Ovary (tissue), 9 donors: ENCODE measurements around the gene SLIT3. TPM values are rescaled to one million over a fixed set of nuclear protein-coding genes. Genes with fewer than 3 reads are reported as not detected.

Experiments used
- DNase-seq, 5 donors: peaks; one replicate each; pipeline ENCODE4 v3.0.0-alpha.2; 2019 to 2020
- H3K27ac ChIP-seq, 2 donors: fragments of 200-600 bp; one replicate each; pipeline versions ENCODE4 v1.5.1 to v1.8.0; 2019 to 2022
- H3K27me3 ChIP-seq: fragments of 200-600 bp; one replicate; pipeline ENCODE4 v1.8.0; 2022
- H3K36me3 ChIP-seq: fragments of 200-600 bp; sonication (generic); one replicate; pipeline ENCODE4 v1.5.1; 2019
- H3K4me1 ChIP-seq: one replicate; pipeline ENCODE4 v1.8.1; 2013; ENCODE audit warnings: mild to moderate bottlenecking, moderate library complexity; ENCODE audit not compliant: insufficient read depth
- H3K4me3 ChIP-seq: fragments of 200-600 bp; sonication (generic); one replicate; pipeline ENCODE4 v1.5.1; 2017
- H3K9me3 ChIP-seq, 2 donors: fragments of 200-600 bp in 1 of 2; sonication (generic) in 1 of 2; one replicate each; pipeline versions ENCODE4 v1.5.1 to v1.8.1; 2013 to 2019; ENCODE audit warnings: mild to moderate bottlenecking in 1 of 2, moderate library complexity in 1 of 2
- CTCF ChIP-seq, 3 donors: fragments of 450-650 bp in 2 of 3; fragments of 200-600 bp in 1 of 3; IDR thresholded peaks; one replicate each; pipeline versions ENCODE4 v1.5.1 to v1.8.0; 2016 to 2022; ENCODE audit warnings: antibody characterized with exemption in 3 of 3, mild to moderate bottlenecking in 1 of 3
- EP300 ChIP-seq: sonication (generic); formaldehyde crosslinking; IDR thresholded peaks from one replicate; pipeline ENCODE4 v1.6.1; 2017; ENCODE audit warnings: antibody characterized with exemption
- POLR2A ChIP-seq: fragments of 450-650 bp; IDR thresholded peaks from one replicate; pipeline ENCODE4 v1.6.1; 2017; ENCODE audit warnings: antibody characterized with exemption, mild to moderate bottlenecking, moderate library complexity
- WGBS, 3 donors: extraction: QIAGEN DNeasy Blood & Tissue Kit in 1 of 3; methylation state at CpG; one replicate each; pipeline versions ENCODE4 v1.1.5 to v1.1.7; 2013 to 2017; 5-methylcytosine and 5-hydroxymethylcytosine counted together
- intact Hi-C, 4 donors: fragments of 100-400 bp; cut with DNase I; formaldehyde crosslinking; loops; one replicate each; pipeline versions ENCODE4 v1.11.0 to v1.15.1; 2022 to 2023
- polyA plus RNA-seq, 2 donors: library from polyadenylated mRNA; stranded (reverse); fragments of 200-250 nt in 1 of 2; fragments of 350-450 nt in 1 of 2; fragmentation: Illumina TruSeq in 1 of 2; extraction: RNeasy Lipid Tissue Mini Kit (QIAGEN cat#74804) in 1 of 2; gene quantifications; one replicate each; pipeline ENCODE4 v1.2.3, GENCODE V29; 2013 to 2014
- total RNA-seq, 7 donors: library from RNA; depleted of rRNA in 2 of 7; stranded (reverse); fragments of >200 nt in 2 of 7; fragmentation: NEBNext Ultra II Directional in 3 of 7; extraction: Animal tissue kit (Norgen Biotek cat#: 25700) in 3 of 7; gene quantifications; one replicate each; pipeline versions ENCODE4 v1.1.0 to v1.2.4, GENCODE V29; 2016 to 2023
- donor health status: DM: no; HTN: no; CAD: no; lungs with moderate emphysema.
- donor health status: DM: no; HTN: no; CAD: no.
- donor health status: Bipolar disorder and iron deficiency.
- donor health status: DM: yes; HTN: yes; CAD: no.
- donor health status: DM: no; HTN: no; CAD: no.
- donor health status: DM: yes; HTN: yes; CAD: no.

SLIT3 gene
- total and polyA plus RNA-seq, 9 donors = 10.3 to 106 (median 24.4) TPM

- Histone ChIP-seq H3K4me3 (no peak overlapping the region), H3K36me3 (no peaks in the 10 kb centered on the region), H3K27ac (no peak overlapping the region), H3K4me1 (no peaks in the 10 kb centered on the region), H3K9me3 (no peaks in the 10 kb centered on the region), H3K27me3 (no peaks in the 10 kb centered on the region)
- intact Hi-C loops = no loop called here
- no peak for DNase-seq
- TF ChIP-seq POLR2A = no peak
- 68 to 74% (median 69%) methylated on average over 6 of the region's 6 CpGs for WGBS, 3 donors
Observed at GRCh38 chr5:169333518-169333917, 32.6 kb upstream of the SLIT3 start.

- Histone ChIP-seq H3K36me3 (no peaks in the 10 kb centered on the region), H3K4me1 (no peaks in the 10 kb centered on the region), H3K9me3 (no peaks in the 10 kb centered on the region), H3K4me3 (no peak overlapping the region), H3K27me3 (no peaks in the 10 kb centered on the region), H3K27ac (no peak overlapping the region)
- no peak for TF ChIP-seq POLR2A
- TF ChIP-seq CTCF (IDR thresholded peaks at IDR 0.05) = no peak
- no peak for TF ChIP-seq EP300
- WGBS, 3 donors = 59 to 66% (median 64%) methylated on average over 4 of the region's 4 CpGs
- DNase-seq = no peak
- intact Hi-C loops = no loop called here
Observed at GRCh38 chr5:169331292-169331852, 30.4 kb upstream of the SLIT3 start.

GRCh38 chr5:169328401-169328800 is 27.5 kb upstream of the SLIT3 start:
- H3K27me3 ChIP-seq = no peaks in the 10 kb centered on the region
- no peaks in the 10 kb centered on the region for H3K9me3 ChIP-seq
- 75 to 86% (median 80%) methylated on average over 5 of the region's 5 CpGs for WGBS, 3 donors
- no peaks in the 10 kb centered on the region for H3K4me1 ChIP-seq
- no peaks in the 10 kb centered on the region for H3K36me3 ChIP-seq
- no peak for TF ChIP-seq CTCF (IDR thresholded peaks at IDR 0.05)
- no peak for TF ChIP-seq POLR2A
- no peak for TF ChIP-seq EP300
- H3K4me3 ChIP-seq = no peak overlapping the region
- no peak for DNase-seq
- no peak overlapping the region for H3K27ac ChIP-seq
- intact Hi-C loops = no loop called here

GRCh38 chr5:169325273-169325672 is 24.3 kb upstream of the SLIT3 start:
- Histone ChIP-seq H3K9me3 (no peaks in the 10 kb centered on the region), H3K36me3 (no peaks in the 10 kb centered on the region), H3K27me3 (no peaks in the 10 kb centered on the region), H3K27ac (no peak overlapping the region), H3K4me3 (no peak overlapping the region), H3K4me1 (no peaks in the 10 kb centered on the region)
- intact Hi-C loops = no loop called here
- TF ChIP-seq POLR2A (no peak), CTCF (IDR thresholded peaks at IDR 0.05) (no peak), EP300 (no peak)
- 52 to 73% (median 55%) methylated on average over 2 of the region's 2 CpGs for WGBS, 3 donors
- DNase-seq = no peak

GRCh38 chr5:169318556-169318955 is 17.6 kb upstream of the SLIT3 start:
- no peaks in the 10 kb centered on the region for H3K36me3 ChIP-seq
- intact Hi-C loops = no loop called here
- 72 to 81% (median 76%) methylated on average over 2 of the region's 2 CpGs for WGBS, 3 donors
- no peak for DNase-seq
- H3K27me3 ChIP-seq = no peaks in the 10 kb centered on the region
- no peak overlapping the region for H3K4me3 ChIP-seq
- no peak overlapping the region for H3K27ac ChIP-seq
- no peaks in the 10 kb centered on the region for H3K9me3 ChIP-seq
- TF ChIP-seq POLR2A (no peak), CTCF (IDR thresholded peaks at IDR 0.05) (no peak), EP300 (no peak)
- no peaks in the 10 kb centered on the region for H3K4me1 ChIP-seq
